GM12878 (cell line): ENCODE results near the gene PRDM1. TPM values are rescaled to one million over a fixed set of nuclear protein-coding genes. Genes with fewer than 3 reads are reported as not detected.

ENCODE experiments used
- ATAC-seq: fragments of 200-7000 bp; cut with Tn5 transposase; 3 replicates; pipeline ENCODE4 v1.9.1; 2020; ENCODE audit warnings: mild to moderate bottlenecking, moderate library complexity
- BruUV-seq: library from RNA; stranded (reverse); fragments of 400-500 nt; replicated peaks from 2 replicates; lab custom pipeline; 2021; lab: Mats Ljungman, UMichigan
- CTCF ChIA-PET: fragments of 300-600 bp; sonication (Branson Sonifier 250); formaldehyde crosslinking; extraction: SDS; loops from one replicate; lab custom pipeline; 2021; ENCODE audit warnings: inconsistent platforms; lab: Yijun Ruan, JAX
- POLR2A ChIA-PET: fragments of 350-600 bp; formaldehyde crosslinking; extraction: SDS; loops from one replicate; lab custom pipeline; 2021; ENCODE audit warnings: inconsistent platforms; lab: Charles Lee
- RAD21 ChIA-PET: fragments of 300-600 bp; sonication (Branson Sonifier 250); formaldehyde crosslinking; loops from one replicate; lab custom pipeline; 2023; ENCODE audit warnings: antibody characterized with exemption; ENCODE audit not compliant: unreplicated experiment; lab: Charles Lee
- SMC1A ChIA-PET: fragments of 300-600 bp; sonication (Branson Sonifier 250); formaldehyde crosslinking; loops from one replicate; lab custom pipeline; 2023; ENCODE audit not compliant: unreplicated experiment, uncharacterized antibody; lab: Charles Lee
- DNase-seq: peaks from one replicate; pipeline ENCODE4 v3.0.0-alpha.2; 2011; ENCODE audit warnings: low read depth, low spot score
- FAIRE-seq: peaks from 3 replicates; lab custom pipeline; 2011; peaks lifted over from hg19 to GRCh38; lab: Jason Lieb, UNC
- H2AFZ ChIP-seq: 2 replicates; pipeline ENCODE4 v1.6.0; 2011; ENCODE audit warnings: low read depth, low read length, control low read depth; ENCODE audit not compliant: control insufficient read depth
- H3K27ac ChIP-seq: 2 replicates; pipeline ENCODE4 v1.5.1; 2011; ENCODE audit warnings: control low read depth; ENCODE audit not compliant: control insufficient read depth, insufficient read depth
- H3K27me3 ChIP-seq, 2 experiments: replicated peaks in 1 of 2; 2 replicates each; pipeline versions ENCODE4 v1.6.0 to v1.6.1; 2011; ENCODE audit warnings: low read length in 1 of 2; ENCODE audit not compliant: control insufficient read depth in 2 of 2, insufficient read depth in 2 of 2
- H3K36me3 ChIP-seq, 2 experiments: 2 replicates each; pipeline ENCODE4 v1.5.1; 2011; ENCODE audit warnings: low read length in 1 of 2; ENCODE audit not compliant: control insufficient read depth in 2 of 2, insufficient read depth in 2 of 2
- H3K4me1 ChIP-seq: 2 replicates; pipeline ENCODE4 v1.6.1; 2011; ENCODE audit warnings: mild to moderate bottlenecking, low read length, moderate library complexity, mixed read lengths; ENCODE audit not compliant: control insufficient read depth, insufficient read depth
- H3K4me2 ChIP-seq: 2 replicates; pipeline ENCODE4 v1.6.0; 2011; ENCODE audit warnings: control low read depth; ENCODE audit not compliant: control insufficient read depth, insufficient read depth
- H3K4me3 ChIP-seq: fragments of 200-600 bp; sonication (generic); 2 replicates; pipeline ENCODE4 v1.5.1; 2016
- H3K79me2 ChIP-seq: 2 replicates; pipeline ENCODE4 v1.6.0; 2011; ENCODE audit warnings: low read length; ENCODE audit not compliant: control insufficient read depth, insufficient read depth
- H3K9ac ChIP-seq: 2 replicates; pipeline ENCODE4 v1.8.0; 2011; ENCODE audit warnings: low read length, control low read depth, mixed read lengths; ENCODE audit not compliant: control insufficient read depth, insufficient read depth
- H3K9me3 ChIP-seq: replicated peaks from 3 replicates; pipeline ENCODE4 v1.5.1; 2011; ENCODE audit warnings: mild to moderate bottlenecking, low read length; ENCODE audit not compliant: control insufficient read depth, insufficient read depth
- H4K20me1 ChIP-seq: 2 replicates; pipeline ENCODE4 v1.6.0; 2011; ENCODE audit not compliant: control insufficient read depth, insufficient read depth
- BMI1 ChIP-seq: fragments of 450-650 bp; IDR thresholded peaks from 2 replicates; pipeline ENCODE4 v1.6.1; 2016; ENCODE audit warnings: mild to moderate bottlenecking, moderate library complexity, borderline replicate concordance
- EED ChIP-seq: sonication (generic); IDR thresholded peaks from 2 replicates; pipeline ENCODE4 v1.6.1; 2016; ENCODE audit warnings: antibody characterized with exemption, low read depth
- FOXK2 ChIP-seq: fragments of 450-650 bp; IDR thresholded peaks from 2 replicates; pipeline ENCODE4 v1.6.1; 2017; ENCODE audit warnings: mild to moderate bottlenecking, moderate library complexity
- HCFC1 ChIP-seq: fragments of 150-350 bp; IDR thresholded peaks from 2 replicates; pipeline ENCODE4 v1.6.1; 2014; ENCODE audit warnings: low read length
- IRF4 ChIP-seq: IDR thresholded peaks from 2 replicates; pipeline ENCODE4 v1.6.1; 2011; ENCODE audit warnings: low read depth, low read length
- MYB ChIP-seq: fragments of 150-350 bp; IDR thresholded peaks from 2 replicates; pipeline ENCODE4 v1.6.1; 2014; ENCODE audit warnings: mild to moderate bottlenecking, low read depth, low read length, borderline replicate concordance
- NFXL1 ChIP-seq: fragments of 450-650 bp; IDR thresholded peaks from 2 replicates; pipeline ENCODE4 v1.6.1; 2017; ENCODE audit warnings: antibody characterized with exemption, mild to moderate bottlenecking, borderline replicate concordance
- RBBP5 ChIP-seq: fragments of 200-600 bp; sonication (generic); conservative IDR thresholded peaks from 2 replicates; pipeline ENCODE4 v1.6.1; 2016
- RFX5 ChIP-seq: IDR thresholded peaks from 2 replicates; pipeline ENCODE4 v1.6.1; 2011; ENCODE audit warnings: low read depth, low read length, improper control_type of control experiment
- SMAD5 ChIP-seq: IDR thresholded peaks from 2 replicates; pipeline ENCODE4 v1.6.1; 2016; ENCODE audit warnings: antibody characterized with exemption, low read depth
- SMC3 ChIP-seq: IDR thresholded peaks from 2 replicates; pipeline ENCODE4 v1.6.1; 2011; ENCODE audit warnings: low read length, improper control_type of control experiment, borderline replicate concordance
- YBX1 ChIP-seq: fragments of 450-650 bp; IDR thresholded peaks from 2 replicates; pipeline ENCODE4 v1.6.1; 2016; ENCODE audit warnings: antibody characterized with exemption
- WGBS: methylation state at CpG from one replicate; pipeline ENCODE4 v1.1.6; 2016; ENCODE audit warnings: low lambda C conversion rate; ENCODE audit not compliant: insufficient replicate concordance, insufficient coverage; ENCODE audit errors: missing lambda C conversion rate; 5-methylcytosine and 5-hydroxymethylcytosine counted together
- in situ Hi-C: fragments of 300-500 bp; cut with MboI; formaldehyde crosslinking; loops from 9 replicates; pipeline ENCODE4 v1.14.3; 2018; ENCODE audit warnings: mixed read lengths
- intact Hi-C: fragments of 100-400 bp; cut with micrococcal nuclease; formaldehyde crosslinking; loops from one replicate; pipeline ENCODE4 v1.14.2; 2022; ENCODE audit not compliant: unreplicated experiment
- polyA plus RNA-seq, 11 experiments: library from polyadenylated mRNA; depleted of rRNA in 4 of 11; unstranded in 6 of 11; stranded (reverse) in 5 of 11; fragments of >200 nt; fragmentation: Nextera tagmentation in 4 of 11; fragmentation: Illumina TruSeq in 1 of 11; extraction: Ambion mirVana in 4 of 11; extraction: Trizol in 1 of 11; gene quantifications; 1 replicate in 1 of 11; 2 replicates in 10 of 11; pipeline versions ENCODE4 v1.2.1 to v1.2.3, GENCODE V29; 2011 to 2016; ENCODE audit warnings: inconsistent platforms in 2 of 11, missing spikeins in 2 of 11, low read depth in 1 of 11
- total RNA-seq, 4 experiments: library from RNA; depleted of rRNA in 3 of 4; stranded (reverse); fragments of >200 nt in 3 of 4; fragmentation: Illumina TruSeq in 1 of 4; extraction: Trizol in 1 of 4; gene quantifications; 2 replicates each; pipeline versions ENCODE4 v1.2.1 to v1.2.3, GENCODE V29; 2013 to 2021
- TF ChIP-seq, protein P1 (sequence below): fragments of 450-650 bp; IDR thresholded peaks from 2 replicates; pipeline ENCODE4 v1.6.1; 2017; ENCODE audit warnings: mild to moderate bottlenecking
- TF ChIP-seq, protein P2 (sequence below): fragments of 450-650 bp; IDR thresholded peaks from 2 replicates; pipeline ENCODE4 v1.6.1; 2017; ENCODE audit warnings: antibody characterized with exemption, mild to moderate bottlenecking, moderate library complexity
- TF ChIP-seq, protein P3 (sequence below): IDR thresholded peaks from 2 replicates; pipeline ENCODE4 v1.6.1; 2011; ENCODE audit warnings: mild to moderate bottlenecking, low read depth, low read length, moderate library complexity; ENCODE audit not compliant: insufficient replicate concordance

PRDM1 gene
- total and polyA plus RNA-seq, 10 of the 15 experiments (the other 5 are each of a cell fraction or from before 2014, with no cell fraction given) = 1.9 to 15.8 (median 4.1) TPM

DNA sequence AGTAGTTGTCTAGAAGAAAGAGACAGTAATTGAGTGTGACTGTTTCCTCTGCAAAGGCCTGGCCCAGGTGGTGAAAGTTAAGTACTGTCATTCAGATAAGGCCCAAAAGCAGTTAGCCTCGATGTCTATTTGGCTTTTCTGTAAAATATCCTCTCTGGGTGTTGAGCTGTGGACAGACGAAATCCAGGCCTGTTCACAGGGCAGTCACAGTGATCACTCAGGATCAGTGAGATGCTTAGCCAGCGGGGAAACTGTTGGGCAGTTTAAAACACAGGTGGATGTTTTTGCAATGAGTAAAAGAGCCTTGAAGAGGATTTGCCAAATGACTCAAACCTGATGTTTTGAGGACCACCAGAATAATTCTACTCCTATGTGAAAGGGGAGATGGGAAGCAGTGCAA lies 22.0 kb upstream of the PRDM1 start:
- POLR2A ChIA-PET = no interaction called here
- no peak overlapping the region for H2AFZ ChIP-seq
- CTCF ChIA-PET = interaction anchor here (0.6 to 1.7 kb wide), 3 partner anchors 19 to 1134 kb away, joined by 3 to 4 read pairs (median 3); no protein-coding TSS in a partner anchor

DNA sequence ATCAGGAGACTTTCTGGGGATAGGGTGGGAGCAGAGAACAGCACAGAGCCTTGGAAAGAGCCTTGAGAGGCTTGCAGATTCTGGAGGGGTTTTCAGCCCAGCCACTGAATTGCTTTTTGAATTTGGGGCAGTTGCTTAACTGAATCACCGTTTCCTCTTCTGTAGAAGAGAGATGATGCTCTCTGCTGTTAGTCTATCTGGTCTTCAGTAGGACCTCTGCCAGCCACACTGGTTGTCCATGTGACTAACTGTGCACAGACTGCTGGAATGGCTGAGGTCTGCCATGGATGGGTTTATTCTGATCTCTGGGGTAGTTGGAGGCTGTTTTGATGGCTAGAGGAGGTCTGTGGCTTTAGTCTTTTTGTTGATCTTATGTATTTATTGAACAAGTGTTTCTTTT lies 21.4 kb upstream of the PRDM1 start:
- Histone ChIP-seq H3K4me1 (no peaks in the 10 kb centered on the region), H3K36me3 (no peaks in the 10 kb centered on the region), H3K9me3 (no peaks in the 10 kb centered on the region), H3K79me2 (no peaks in the 10 kb centered on the region), H4K20me1 (no peaks in the 10 kb centered on the region), H3K27ac (no peak overlapping the region), H3K27me3 (peaks cover 2 to 7% of the 10 kb centered on the region in 2 experiments; a peak in 3 of 4 replicates), H3K9ac (no peak overlapping the region), H2AFZ (no peak overlapping the region), H3K4me2 (no peak overlapping the region), H3K4me3 (no peak overlapping the region)
- ChIA-PET RAD21 (no interaction called here), POLR2A (no interaction called here), SMC1A (interaction anchor here (1.2 kb wide), 2 partner anchors 25 to 81 kb away, joined by 3 to 4 read pairs; no protein-coding TSS in a partner anchor), CTCF (interaction anchor here (0.6 to 1.7 kb wide), 3 partner anchors 19 to 270 kb away, joined by 3 to 5 read pairs (median 4); no protein-coding TSS in a partner anchor)
- intact Hi-C loops (no loop called here), in situ Hi-C loops (no loop called here)
- ATAC-seq (no peak), FAIRE-seq (no peak), DNase-seq (no peak)
- 7% methylated on average over 1 of the region's 1 CpG for WGBS
- BruUV-seq = no TSS peak
- TF ChIP-seq, protein P1, sequence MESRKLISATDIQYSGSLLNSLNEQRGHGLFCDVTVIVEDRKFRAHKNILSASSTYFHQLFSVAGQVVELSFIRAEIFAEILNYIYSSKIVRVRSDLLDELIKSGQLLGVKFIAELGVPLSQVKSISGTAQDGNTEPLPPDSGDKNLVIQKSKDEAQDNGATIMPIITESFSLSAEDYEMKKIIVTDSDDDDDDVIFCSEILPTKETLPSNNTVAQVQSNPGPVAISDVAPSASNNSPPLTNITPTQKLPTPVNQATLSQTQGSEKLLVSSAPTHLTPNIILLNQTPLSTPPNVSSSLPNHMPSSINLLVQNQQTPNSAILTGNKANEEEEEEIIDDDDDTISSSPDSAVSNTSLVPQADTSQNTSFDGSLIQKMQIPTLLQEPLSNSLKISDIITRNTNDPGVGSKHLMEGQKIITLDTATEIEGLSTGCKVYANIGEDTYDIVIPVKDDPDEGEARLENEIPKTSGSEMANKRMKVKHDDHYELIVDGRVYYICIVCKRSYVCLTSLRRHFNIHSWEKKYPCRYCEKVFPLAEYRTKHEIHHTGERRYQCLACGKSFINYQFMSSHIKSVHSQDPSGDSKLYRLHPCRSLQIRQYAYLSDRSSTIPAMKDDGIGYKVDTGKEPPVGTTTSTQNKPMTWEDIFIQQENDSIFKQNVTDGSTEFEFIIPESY = no peak
- TF ChIP-seq YBX1 = no peak
- no peak for TF ChIP-seq RBBP5
- TF ChIP-seq HCFC1 = no peak
- no peak for TF ChIP-seq RFX5
- no peak for TF ChIP-seq SMC3
- TF ChIP-seq, protein P2, sequence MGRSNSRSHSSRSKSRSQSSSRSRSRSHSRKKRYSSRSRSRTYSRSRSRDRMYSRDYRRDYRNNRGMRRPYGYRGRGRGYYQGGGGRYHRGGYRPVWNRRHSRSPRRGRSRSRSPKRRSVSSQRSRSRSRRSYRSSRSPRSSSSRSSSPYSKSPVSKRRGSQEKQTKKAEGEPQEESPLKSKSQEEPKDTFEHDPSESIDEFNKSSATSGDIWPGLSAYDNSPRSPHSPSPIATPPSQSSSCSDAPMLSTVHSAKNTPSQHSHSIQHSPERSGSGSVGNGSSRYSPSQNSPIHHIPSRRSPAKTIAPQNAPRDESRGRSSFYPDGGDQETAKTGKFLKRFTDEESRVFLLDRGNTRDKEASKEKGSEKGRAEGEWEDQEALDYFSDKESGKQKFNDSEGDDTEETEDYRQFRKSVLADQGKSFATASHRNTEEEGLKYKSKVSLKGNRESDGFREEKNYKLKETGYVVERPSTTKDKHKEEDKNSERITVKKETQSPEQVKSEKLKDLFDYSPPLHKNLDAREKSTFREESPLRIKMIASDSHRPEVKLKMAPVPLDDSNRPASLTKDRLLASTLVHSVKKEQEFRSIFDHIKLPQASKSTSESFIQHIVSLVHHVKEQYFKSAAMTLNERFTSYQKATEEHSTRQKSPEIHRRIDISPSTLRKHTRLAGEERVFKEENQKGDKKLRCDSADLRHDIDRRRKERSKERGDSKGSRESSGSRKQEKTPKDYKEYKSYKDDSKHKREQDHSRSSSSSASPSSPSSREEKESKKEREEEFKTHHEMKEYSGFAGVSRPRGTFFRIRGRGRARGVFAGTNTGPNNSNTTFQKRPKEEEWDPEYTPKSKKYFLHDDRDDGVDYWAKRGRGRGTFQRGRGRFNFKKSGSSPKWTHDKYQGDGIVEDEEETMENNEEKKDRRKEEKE = no peak
- no peak for TF ChIP-seq NFXL1
- TF ChIP-seq SMAD5 = no peak
- TF ChIP-seq, protein P3, sequence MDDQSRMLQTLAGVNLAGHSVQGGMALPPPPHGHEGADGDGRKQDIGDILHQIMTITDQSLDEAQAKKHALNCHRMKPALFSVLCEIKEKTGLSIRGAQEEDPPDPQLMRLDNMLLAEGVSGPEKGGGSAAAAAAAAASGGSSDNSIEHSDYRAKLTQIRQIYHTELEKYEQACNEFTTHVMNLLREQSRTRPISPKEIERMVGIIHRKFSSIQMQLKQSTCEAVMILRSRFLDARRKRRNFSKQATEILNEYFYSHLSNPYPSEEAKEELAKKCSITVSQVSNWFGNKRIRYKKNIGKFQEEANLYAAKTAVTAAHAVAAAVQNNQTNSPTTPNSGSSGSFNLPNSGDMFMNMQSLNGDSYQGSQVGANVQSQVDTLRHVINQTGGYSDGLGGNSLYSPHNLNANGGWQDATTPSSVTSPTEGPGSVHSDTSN = no peak

More for the DNA sequence above, 22.0 kb upstream of the PRDM1 start:
- RAD21 ChIA-PET = interaction anchor here (1.6 kb wide), 1 partner anchor 26 kb away, joined by 5 read pairs; no protein-coding TSS in a partner anchor
- H3K4me2 ChIP-seq = no peak overlapping the region
- no peak for FAIRE-seq
- in situ Hi-C loops = no loop called here
- peaks cover 2 to 10% of the 10 kb centered on the region in 2 experiments; a peak in 3 of 4 replicates for H3K27me3 ChIP-seq
- DNase-seq = no peak
- H3K9ac ChIP-seq = no peak overlapping the region
- no peak for ATAC-seq
- no peaks in the 10 kb centered on the region for H4K20me1 ChIP-seq
- SMC1A ChIA-PET = interaction anchor here (1.1 to 1.3 kb wide), 4 partner anchors 24 to 82 kb away, joined by 3 to 4 read pairs (median 4); no protein-coding TSS in a partner anchor
- H3K36me3 ChIP-seq = no peaks in the 10 kb centered on the region
- WGBS = 34% methylated on average over 3 of the region's 3 CpGs
- intact Hi-C loops = no loop called here
- no peaks in the 10 kb centered on the region for H3K4me1 ChIP-seq
- no peak overlapping the region for H3K4me3 ChIP-seq
- no peaks in the 10 kb centered on the region for H3K79me2 ChIP-seq
- no peaks in the 10 kb centered on the region for H3K9me3 ChIP-seq
- no peak overlapping the region for H3K27ac ChIP-seq
- no TSS peak for BruUV-seq
- TF ChIP-seq FOXK2 = no peak
- TF ChIP-seq YBX1 = no peak
- TF ChIP-seq IRF4 = no peak
- no peak for TF ChIP-seq EED
- TF ChIP-seq BMI1 = no peak
- TF ChIP-seq MYB = no peak
